ENCODE data around the gene CRACR2B. TPM values are rescaled to one million over a fixed set of nuclear protein-coding genes. Genes with fewer than 3 reads are reported as not detected.

The CRACR2B gene
- total and polyA plus RNA-seq, 2 of the 8 experiments (the other 6 are each of a cell fraction or from before 2014, with no cell fraction given), result 18.2 to 26.4 TPM

DNA sequence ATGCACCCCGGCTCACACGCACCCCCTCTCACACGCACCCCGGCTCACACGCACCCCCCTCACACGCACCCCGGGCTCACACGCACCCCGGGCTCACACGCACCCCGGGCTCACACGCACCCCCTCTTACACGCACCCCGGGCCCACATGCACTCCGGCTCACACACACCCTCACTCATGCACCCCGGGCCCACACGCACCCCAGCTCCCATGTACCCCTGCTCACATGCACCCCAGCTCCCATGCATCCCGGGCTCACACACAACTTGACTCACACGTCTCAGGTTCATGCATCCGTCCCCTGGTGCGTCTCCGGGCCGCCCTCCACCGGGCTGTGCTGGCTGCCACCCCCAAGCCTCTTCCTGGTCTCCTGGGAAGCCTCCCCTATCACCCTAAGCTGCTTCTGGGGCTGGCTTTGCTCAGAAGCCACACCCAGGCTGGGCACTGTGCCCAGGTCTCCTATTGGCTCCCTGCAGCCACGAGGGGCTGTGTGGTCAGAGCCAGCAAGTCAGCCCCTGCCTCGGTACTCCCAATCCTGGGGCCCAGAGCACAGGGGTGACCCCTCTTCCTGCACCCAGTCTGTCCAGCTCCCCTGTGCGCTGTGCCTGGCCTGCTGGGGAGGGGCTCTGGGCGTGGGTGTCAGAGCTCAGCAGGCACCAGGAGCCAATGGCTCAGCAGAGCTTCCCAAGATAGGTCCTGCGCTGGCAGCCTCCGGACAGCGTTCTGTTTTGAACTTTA, 31.8 kb downstream of the CRACR2B start:
- Histone ChIP-seq H3K36me3 (ENCODE audit: control insufficient read depth in 2 of 4, insufficient read depth in 4 of 4, low read length in 3 of 4) (no peaks in the 10 kb centered on the region; a peak in 1 of 8 replicates), H3K79me2 (ENCODE audit: control insufficient read depth in 1 of 2, insufficient read depth in 2 of 2, low read length in 2 of 2) (no peaks in the 10 kb centered on the region), H3K4ac (replicated peaks; ENCODE audit: insufficient read length, low read depth, low read length) (no peak overlapping the region), H4K5ac (ENCODE audit: insufficient read length, low read depth, low read length) (no peak overlapping the region), H3K4me2 (ENCODE audit: insufficient read depth in 1 of 2, low read depth in 2 of 2, low read length in 2 of 2) (no peak overlapping the region), H3K23me2 (ENCODE audit: low read depth, low read length) (no peaks in the 10 kb centered on the region), H3K9ac (replicated peaks in 1 of 4; ENCODE audit: extremely low read depth in 1 of 4, low read depth in 3 of 4, low read length in 3 of 4) (no peak overlapping the region), H3K18ac (ENCODE audit: extremely low read depth, low read length) (no peak overlapping the region), H2BK15ac (ENCODE audit: low read length) (no peak overlapping the region), H2BK12ac (ENCODE audit: low read depth, low read length) (no peak overlapping the region), H3K9me3 (ENCODE audit: insufficient read depth in 2 of 2, low read depth in 1 of 2, low read length in 1 of 2) (no peaks in the 10 kb centered on the region), H3K4me3 (ENCODE audit: extremely low read depth in 1 of 4, insufficient read depth in 2 of 4, low read depth in 3 of 4, low read length in 4 of 4) (no peak overlapping the region), H4K8ac (ENCODE audit: extremely low read depth, insufficient read depth, low read length) (no peak overlapping the region; the same call in 1 of the 2 replicates), H3K56ac (replicated peaks; ENCODE audit: insufficient read length, low read depth, low read length) (no peak overlapping the region), H3K27ac (ENCODE audit: low read depth, low read length) (no peak overlapping the region), H2BK120ac (replicated peaks; ENCODE audit: low read depth, low read length) (no peak overlapping the region), H2BK20ac (ENCODE audit: low read length) (no peak overlapping the region), H2AFZ (ENCODE audit: low read length) (no peak overlapping the region), H4K91ac (replicated peaks; ENCODE audit: insufficient read length, low read length) (no peak overlapping the region), H2AK5ac (ENCODE audit: low read depth, low read length) (no peak overlapping the region), H2BK5ac (ENCODE audit: low read depth, low read length) (no peak overlapping the region), H4K20me1 (replicated peaks in 1 of 2; ENCODE audit: control insufficient read depth in 1 of 2, insufficient read depth in 2 of 2, low read length in 2 of 2) (peaks cover 12 to 55% of the 10 kb centered on the region in 2 experiments), H3K27me3 (replicated peaks in 1 of 4; ENCODE audit: control insufficient read depth in 3 of 4, extremely low read depth in 1 of 4, insufficient read depth in 3 of 4, low read length in 3 of 4) (peaks cover 0 to 2% (median 0%) of the 10 kb centered on the region in 4 experiments; a peak in 2 of 7 replicates), H3K14ac (ENCODE audit: insufficient read length) (no peak overlapping the region), H3K79me1 (ENCODE audit: low read depth, low read length) (peaks cover 3% of the 10 kb centered on the region), H3K23ac (ENCODE audit: insufficient read length) (no peak overlapping the region), H3K4me1 (replicated peaks in 1 of 4; ENCODE audit: control insufficient read depth in 3 of 4, insufficient read depth in 4 of 4, low read length in 3 of 4) (peaks cover 0 to 36% (median 30%) of the 10 kb centered on the region in 4 experiments; a peak in 6 of 7 replicates)
- no peak for DNase-seq (ENCODE audit: low read depth in 1 of 2, low spot score in 2 of 2)
- CTCF ChIA-PET (ENCODE audit: partially characterized antibody), result interaction anchor here (0.9 to 10.5 kb wide), 5 partner anchors 14 to 116 kb away, joined by 3 to 74 read pairs (median 3); partner anchors contain the start of gene TSPAN4
- POLR2A ChIA-PET (ENCODE audit: partially characterized antibody), result interaction anchor here (0.6 to 13.8 kb wide), 19 partner anchors 8 to 353 kb away, joined by 3 to 234 read pairs (median 4); partner anchors contain the start of genes CD151, POLR2L and TSPAN4
- WGBS, 2 experiments (ENCODE audit: extremely low coverage in 1 of 2, insufficient coverage in 1 of 2, insufficient read length in 1 of 2, insufficient replicate concordance in 2 of 2, low coverage in 1 of 2, low lambda C conversion rate in 2 of 2, missing lambda C conversion rate in 1 of 2), result 86% methylated on average over 16 of the region's 31 CpGs; no CpG with 5 or more reads in 1 of the 2 experiments
- no peak for FAIRE-seq
- TF ChIP-seq SIN3A (conservative IDR thresholded peaks at IDR 0.05 in 1 of 2, IDR thresholded peaks at IDR 0.05 in 1 of 2; ENCODE audit: low read depth in 1 of 2, low read length in 2 of 2), result no peak
- no peak for TF ChIP-seq GABPA (IDR thresholded peaks at IDR 0.05; ENCODE audit: borderline replicate concordance, insufficient read depth, low read length)
- no peak for TF ChIP-seq NANOG (IDR thresholded peaks at IDR 0.05; ENCODE audit: insufficient read depth, low read depth, low read length, poor library complexity, severe bottlenecking)
- TF ChIP-seq CBX5 (IDR thresholded peaks at IDR 0.05; ENCODE audit: low read depth, low read length), result no peak
- no peak for TF ChIP-seq RNF2 (IDR thresholded peaks at IDR 0.05; ENCODE audit: borderline replicate concordance, low read depth, low read length, missing control alignments, poor library complexity, severe bottlenecking)
- TF ChIP-seq MAFK (IDR thresholded peaks at IDR 0.05; ENCODE audit: low read depth, low read length), result no peak
- no peak for TF ChIP-seq SAP30 (IDR thresholded peaks at IDR 0.05; ENCODE audit: insufficient read depth, insufficient replicate concordance, low read length)

Measured in H1 (cell line).